HepG2 (cell line): Measurements from ENCODE around the gene STK39. TPM values are rescaled to one million over a fixed set of nuclear protein-coding genes. Genes with fewer than 3 reads are reported as not detected.

Experiments used
- ELF3 ChIP-seq: IDR thresholded peaks from 2 replicates; pipeline ENCODE4 v1.6.1; 2016; ENCODE audit warnings: missing genetic modification reagents, missing compliant biosample characterization
- KLF16 ChIP-seq, 2 experiments: sonication (generic) in 1 of 2; formaldehyde crosslinking in 1 of 2; IDR thresholded peaks; 2 replicates each; pipeline versions ENCODE4 v1.6.1 to v1.8.0; 2016 to 2023; ENCODE audit warnings: missing genetic modification reagents in 2 of 2, missing compliant biosample characterization in 1 of 2
- RAD21 ChIP-seq: fragments of 450-650 bp; formaldehyde crosslinking; IDR thresholded peaks from 2 replicates; pipeline ENCODE4 v1.5.0; 2020; ENCODE audit warnings: mild to moderate bottlenecking
- REL ChIP-seq: sonication (generic); formaldehyde crosslinking; conservative IDR thresholded peaks from 2 replicates; pipeline ENCODE4 v1.8.0; 2022; ENCODE audit warnings: mild to moderate bottlenecking, missing genetic modification reagents, moderate library complexity
- REST ChIP-seq, 2 experiments: IDR thresholded peaks; 2 replicates each; pipeline ENCODE4 v1.6.1; 2011 to 2012; ENCODE audit warnings: low read length in 2 of 2, borderline replicate concordance in 1 of 2, low read depth in 1 of 2, mild to moderate bottlenecking in 1 of 2, moderate library complexity in 1 of 2
- SOX13 ChIP-seq, 3 experiments: fragments of 450-650 bp in 1 of 3; sonication (generic) in 1 of 3; formaldehyde crosslinking in 1 of 3; IDR thresholded peaks in 2 of 3; conservative IDR thresholded peaks in 1 of 3; 2 replicates each; pipeline versions ENCODE4 v1.5.0 to v1.6.1; 2016 to 2020; ENCODE audit warnings: antibody characterized with exemption in 1 of 3, mild to moderate bottlenecking in 1 of 3, missing compliant biosample characterization in 1 of 3, missing genetic modification reagents in 1 of 3, moderate library complexity in 1 of 3
- SSRP1 ChIP-seq: IDR thresholded peaks from 2 replicates; pipeline ENCODE4 v1.6.1; 2016; ENCODE audit warnings: control low read depth
- TCF7L2 ChIP-seq: IDR thresholded peaks from 2 replicates; pipeline ENCODE4 v1.6.1; 2011; ENCODE audit warnings: mild to moderate bottlenecking, low read depth, low read length, moderate library complexity
- ZBTB1 ChIP-seq: sonication (generic); formaldehyde crosslinking; IDR thresholded peaks from 2 replicates; pipeline ENCODE4 v1.4.0; 2020; ENCODE audit warnings: missing genetic modification reagents, borderline replicate concordance
- ZBTB33 ChIP-seq: sonication (generic); formaldehyde crosslinking; IDR thresholded peaks from 2 replicates; pipeline ENCODE4 v1.4.0; 2020; ENCODE audit warnings: missing genetic modification reagents
- ZBTB43 ChIP-seq: sonication (generic); formaldehyde crosslinking; conservative IDR thresholded peaks from 2 replicates; pipeline ENCODE4 v1.4.0; 2020; ENCODE audit warnings: missing genetic modification reagents
- ZBTB44 ChIP-seq: sonication (generic); formaldehyde crosslinking; IDR thresholded peaks from 2 replicates; pipeline ENCODE4 v1.4.0; 2020; ENCODE audit warnings: missing genetic modification reagents
- ZNF281 ChIP-seq: sonication (generic); formaldehyde crosslinking; IDR thresholded peaks from 2 replicates; pipeline ENCODE4 v1.4.0; 2020; ENCODE audit warnings: missing genetic modification reagents, borderline replicate concordance
- ZNF292 ChIP-seq: sonication (generic); formaldehyde crosslinking; IDR thresholded peaks from 2 replicates; pipeline ENCODE4 v1.8.1; 2022; ENCODE audit warnings: mild to moderate bottlenecking, low read depth, missing genetic modification reagents, borderline replicate concordance
- ZNF724P ChIP-seq: sonication (generic); formaldehyde crosslinking; IDR thresholded peaks from 2 replicates; pipeline ENCODE4 v1.8.0; 2022; ENCODE audit warnings: missing genetic modification reagents, borderline replicate concordance
- polyA plus RNA-seq, 8 experiments: library from polyadenylated mRNA; depleted of rRNA in 3 of 8; stranded (reverse) in 7 of 8; unstranded in 1 of 8; fragments of >200 nt; fragmentation: Illumina TruSeq in 4 of 8; extraction: Trizol in 4 of 8; gene quantifications; 2 replicates each; pipeline versions ENCODE4 v1.2.1 to v1.2.3, GENCODE V29; 2011 to 2016; ENCODE audit warnings: low read depth in 4 of 8, missing spikeins in 1 of 8, mixed read lengths in 1 of 8; ENCODE audit not compliant: insufficient read depth in 1 of 8
- total RNA-seq, 5 experiments: library from RNA; depleted of rRNA; stranded (reverse); fragments of >200 nt; fragmentation: Illumina TruSeq; extraction: Trizol; gene quantifications; 2 replicates each; pipeline ENCODE4 v1.2.3, GENCODE V29; 2016; ENCODE audit warnings: low read depth in 1 of 5

STK39 gene
- total and polyA plus RNA-seq, 2 of the 13 experiments (the other 11 are each of a cell fraction or from before 2014, with no cell fraction given) = 27.3 to 38.4 TPM

GRCh38 chr2:168165985-168166901 is 81.2 kb downstream of the STK39 start (continued):
- TF ChIP-seq ZBTB33 (CRISPR knock-in tag) (no peak), ZNF292 (CRISPR knock-in tag) (no peak), REST (IDR thresholded peaks at IDR 0.05; ENCODE audit: borderline replicate concordance in 1 of 2, low read depth in 1 of 2, low read length in 2 of 2) (no peak), ZBTB43 (peak; percentile 75; the same call in 1 of the 2 replicates), ZBTB44 (CRISPR knock-in tag) (no peak), ELF3 (CRISPR knock-in tag) (0 out of 2 replicates have a peak, but pooled peaks have one; percentile 21), SOX13 (IDR thresholded peaks at IDR 0.05) (no peak), SOX13 (CRISPR knock-in tag; conservative IDR thresholded peaks at IDR 0.05 in 1 of 2, IDR thresholded peaks at IDR 0.05 in 1 of 2) (peak in 1 of 2 experiments; percentile 83; a peak in 2 of 4 replicates), REL (CRISPR knock-in tag) (no peak), RAD21 (no peak), ZNF281 (no peak), SSRP1 (CRISPR knock-in tag) (no peak), TCF7L2 (no peak), KLF16 (CRISPR knock-in tag; IDR thresholded peaks at IDR 0.05) (0 out of 4 replicates have a peak, but pooled peaks of 1 of the 2 experiments have one; percentile 19), ZNF724P (no peak), ZBTB1 (no peak)
